HUDEP-2 (cell line): ENCODE measurements around the gene TEAD4.
"Not testable (repeated sequence)": the region's sequence is repeated elsewhere in the genome, so short reads cannot be mapped to it uniquely, and the experiment has no call there.

Source experiments
- DNase-seq, 76 experiments: peaks; one replicate each; lab custom pipeline; 2025; ENCODE audit not compliant: unreplicated experiment in 76 of 76; lab: John Stamatoyannopoulos, UW

TEAD4 gene

GRCh38 chr12:3045494-3045893 is 86.3 kb downstream of the TEAD4 start:
- no peak for DNase-seq

- DNase-seq = no peak
These were observed 86.8 kb downstream of the TEAD4 start for GRCh38 chr12:3045989-3046388.

- DNase-seq = no peak
These were observed 87.4 kb downstream of the TEAD4 start for GRCh38 chr12:3046441-3047200.

- no peak for DNase-seq
These were observed 88.8 kb downstream of the TEAD4 start for GRCh38 chr12:3047961-3048360.

- no peak for DNase-seq
These were observed 89.3 kb downstream of the TEAD4 start for GRCh38 chr12:3048540-3048939.

GRCh38 chr12:3049176-3049575 is 90.0 kb downstream of the TEAD4 start:
- DNase-seq = no peak

GRCh38 chr12:3049611-3050249 is 90.5 kb downstream of the TEAD4 start:
- no peak for DNase-seq

GRCh38 chr12:3054374-3054773 is 95.2 kb downstream of the TEAD4 start:
- no peak for DNase-seq

GRCh38 chr12:3055026-3055703 is 96.0 kb downstream of the TEAD4 start:
- no peak for DNase-seq

- no peak for DNase-seq
These were observed 96.7 kb downstream of the TEAD4 start for GRCh38 chr12:3055704-3056467.

- DNase-seq = no peak
These were observed 101.9 kb downstream of the TEAD4 start for GRCh38 chr12:3061059-3061458.

- DNase-seq = no peak
These were observed 102.5 kb downstream of the TEAD4 start for GRCh38 chr12:3061501-3062215.

GRCh38 chr12:3065300-3065699 is 106.1 kb downstream of the TEAD4 start:
- no peak for DNase-seq

GRCh38 chr12:3065846-3066245 is 106.6 kb downstream of the TEAD4 start:
- not testable (repeated sequence) for DNase-seq

GRCh38 chr12:3069714-3070113 is 110.5 kb downstream of the TEAD4 start:
- no peak for DNase-seq

GRCh38 chr12:3071107-3071506 is 111.9 kb downstream of the TEAD4 start:
- no peak for DNase-seq

GRCh38 chr12:3071710-3072109 is 112.5 kb downstream of the TEAD4 start:
- no peak for DNase-seq

- DNase-seq = peak in 70 of 76 experiments; percentile 3 to 83 (median 60)
These were observed 114.4 kb downstream of the TEAD4 start for GRCh38 chr12:3073438-3074250.

- no peak for DNase-seq
These were observed 116.1 kb downstream of the TEAD4 start for GRCh38 chr12:3075315-3075714.
